Epidermal melanocyte (primary cell): Measurements from ENCODE around the gene DIABLO.
"Not testable (repeated sequence)": the region's sequence is repeated elsewhere in the genome, so short reads cannot be mapped to it uniquely, and the experiment has no call there.

Experiments
- DNase-seq: peaks from one replicate; pipeline ENCODE4 v3.0.0; 2011; ENCODE audit warnings: low spot score; ENCODE audit not compliant: insufficient read length

Gene DIABLO

DNA sequence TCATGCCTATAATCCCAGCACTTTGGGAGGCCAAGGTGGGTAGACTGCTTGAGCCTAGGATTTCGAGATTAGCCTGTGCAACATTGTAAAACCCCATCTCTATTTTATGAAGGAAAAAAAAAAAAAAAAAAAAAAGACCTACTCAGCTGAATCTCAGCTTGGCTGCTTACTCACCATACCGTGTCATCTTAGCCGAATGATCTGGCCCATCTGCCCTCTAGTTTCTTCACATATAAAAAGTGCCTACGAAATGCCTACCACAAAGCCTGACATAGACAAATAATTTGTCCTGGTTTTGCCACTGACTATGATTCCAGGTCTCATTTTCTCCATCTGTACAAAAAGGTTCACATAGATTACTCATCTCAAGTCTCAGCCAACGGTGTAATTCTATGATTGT lies 10.1 kb downstream of the DIABLO start:
- DNase-seq = no peak

DNA sequence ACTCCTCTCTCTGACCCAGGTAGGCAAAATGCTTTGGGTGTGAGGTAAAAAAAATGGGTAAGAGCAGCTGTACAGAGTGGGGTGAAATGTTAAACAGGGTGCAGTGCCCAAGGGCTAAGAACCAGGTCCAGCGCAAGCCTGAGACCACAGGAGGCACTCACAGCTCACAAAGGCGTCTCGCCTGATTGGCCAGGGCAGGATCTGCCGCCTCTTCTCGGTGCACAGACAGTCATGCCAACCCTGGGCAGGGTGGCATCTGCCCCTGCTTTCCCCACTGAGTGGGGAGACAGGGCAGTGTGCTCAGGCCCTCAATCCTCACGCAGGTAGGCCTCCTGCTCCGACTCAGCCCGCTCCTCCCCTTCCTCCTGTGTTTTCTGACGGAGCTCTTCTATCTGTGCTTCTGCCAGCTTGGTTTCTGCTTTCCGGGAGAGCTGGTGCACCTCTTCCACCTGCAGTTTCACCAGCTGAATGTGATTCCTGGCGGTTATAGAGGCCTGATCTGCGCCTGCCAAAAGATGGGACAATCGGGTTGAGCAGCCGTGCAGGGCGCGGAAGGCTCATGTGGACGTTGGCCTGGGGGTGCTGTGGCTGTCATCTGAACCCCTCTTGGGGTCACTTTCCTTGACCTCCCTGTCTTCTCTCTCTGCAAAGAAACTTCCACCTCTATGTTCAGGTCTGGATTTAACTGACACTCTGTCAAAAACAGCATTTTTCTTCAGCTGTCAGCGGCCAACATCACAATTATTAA lies 17.6 kb downstream of the DIABLO start:
- no peak for DNase-seq

DNA sequence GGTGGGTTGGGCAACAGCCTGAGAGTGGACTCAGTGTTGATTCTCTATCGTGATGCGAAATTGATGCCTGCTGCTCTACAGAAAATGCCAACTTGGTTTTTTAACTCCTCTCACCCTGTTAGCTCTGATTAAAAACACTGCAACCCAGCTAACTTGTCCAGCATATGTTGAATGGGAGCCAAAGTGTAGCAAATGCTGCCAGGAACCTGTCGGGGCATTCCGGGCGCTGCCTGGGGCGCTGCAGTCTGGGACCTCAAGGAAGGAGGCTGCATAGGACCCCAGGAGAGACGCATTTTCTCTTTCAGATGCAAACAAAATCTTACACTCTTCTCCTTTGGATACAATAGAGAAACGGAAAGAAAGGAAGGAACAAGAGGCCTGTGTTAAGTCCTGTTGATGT lies 18.5 kb downstream of the DIABLO start:
- DNase-seq = no peak

GRCh38 chr12:122206976-122207375 lies 18.9 kb downstream of the DIABLO start:
- no peak for DNase-seq

- no peak for DNase-seq
These were observed 19.6 kb downstream of the DIABLO start for GRCh38 chr12:122206111-122206881.

DNA sequence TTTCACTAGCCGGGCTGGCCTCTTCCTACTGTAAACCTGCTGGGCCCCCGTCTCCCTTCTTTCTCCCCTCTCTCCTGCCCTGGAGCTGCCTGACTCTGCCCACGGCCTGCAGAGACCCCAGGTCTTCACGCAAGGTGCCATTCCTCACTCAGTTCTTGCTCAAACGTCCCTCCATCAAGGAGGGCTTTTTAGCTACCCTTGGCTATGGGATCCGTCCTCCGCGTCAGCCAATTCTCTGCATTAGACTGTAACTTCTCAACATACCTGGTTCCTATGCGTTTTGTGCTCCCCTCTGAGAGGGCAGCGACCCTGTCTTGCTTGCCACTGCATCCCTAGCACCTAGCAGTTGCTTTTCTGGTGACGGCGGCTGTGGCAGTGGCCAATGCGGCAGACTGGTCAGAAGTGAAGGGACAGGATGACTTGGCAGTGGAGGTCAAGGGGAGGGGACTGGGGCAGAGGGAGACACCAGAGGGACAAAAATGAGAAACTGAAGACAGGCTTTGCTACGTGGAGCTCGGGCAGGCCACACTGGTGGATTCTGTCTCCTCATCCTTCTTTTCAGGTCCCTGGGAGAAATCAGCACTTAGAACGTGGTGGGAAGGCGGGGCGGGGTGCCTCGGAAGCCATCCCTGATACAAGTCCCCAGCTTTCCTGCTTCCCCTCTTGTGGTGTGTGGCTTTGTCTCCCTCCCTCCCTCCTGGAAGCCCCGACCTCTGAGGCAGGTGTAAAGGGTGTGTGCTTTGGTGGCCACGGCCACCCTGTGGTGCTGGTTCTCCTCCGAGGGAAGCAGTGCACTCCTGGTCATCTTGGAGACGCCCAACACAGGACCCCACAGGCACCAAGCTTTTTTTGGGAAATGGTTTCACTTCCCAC lies 20.6 kb downstream of the DIABLO start:
- no peak for DNase-seq

- no peak for DNase-seq
These were observed 21.4 kb downstream of the DIABLO start for GRCh38 chr12:122204167-122205052.

DNA sequence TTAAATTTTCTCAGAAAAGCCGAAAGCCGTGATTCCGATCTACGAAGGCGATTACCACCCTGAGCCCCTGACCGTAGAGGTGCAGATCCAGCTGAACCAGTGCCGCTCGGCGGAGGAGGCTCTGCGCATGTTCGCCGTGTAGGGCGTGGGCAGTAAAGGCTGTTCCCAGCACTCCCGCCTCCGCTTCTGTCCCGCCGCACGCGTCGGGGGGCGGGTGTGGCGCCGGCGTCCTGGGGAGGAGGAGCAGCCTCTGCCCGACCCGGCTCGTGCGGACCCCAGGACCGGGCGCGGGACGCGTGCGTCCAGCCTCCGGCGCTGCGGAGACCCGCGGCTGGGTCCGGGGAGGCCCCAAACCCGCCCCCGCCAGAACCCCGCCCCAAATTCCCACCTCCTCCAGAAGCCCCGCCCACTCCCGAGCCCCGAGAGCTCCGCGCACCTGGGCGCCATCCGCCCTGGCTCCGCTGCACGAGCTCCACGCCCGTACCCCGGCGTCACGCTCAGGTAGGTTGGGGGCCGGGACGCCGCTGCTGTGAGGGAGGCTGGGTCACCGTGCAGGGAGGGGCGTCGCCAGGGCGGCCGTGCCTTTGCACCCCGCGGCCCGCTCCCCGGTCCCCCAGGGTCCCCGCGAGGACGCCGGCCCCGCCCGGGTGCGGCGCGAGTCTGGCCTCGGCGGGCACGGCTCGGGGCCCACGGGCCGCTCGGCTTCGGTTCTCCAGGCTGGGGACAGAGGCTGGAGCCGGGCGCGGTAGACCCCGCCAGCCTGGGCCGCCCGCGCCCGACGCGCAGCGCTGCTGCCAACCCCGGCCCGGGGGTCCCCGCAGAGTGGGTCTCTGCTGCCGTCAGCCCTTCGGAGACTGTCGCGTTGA lies 22.3 kb downstream of the DIABLO start, which contains the start of gene B3GNT4:
TSS of gene B3GNT4 (plus strand) at position 409 of the 866 bp plus-strand sequence. CDS start 910 bp downstream, outside the sequence.
- no peak for DNase-seq

DNA sequence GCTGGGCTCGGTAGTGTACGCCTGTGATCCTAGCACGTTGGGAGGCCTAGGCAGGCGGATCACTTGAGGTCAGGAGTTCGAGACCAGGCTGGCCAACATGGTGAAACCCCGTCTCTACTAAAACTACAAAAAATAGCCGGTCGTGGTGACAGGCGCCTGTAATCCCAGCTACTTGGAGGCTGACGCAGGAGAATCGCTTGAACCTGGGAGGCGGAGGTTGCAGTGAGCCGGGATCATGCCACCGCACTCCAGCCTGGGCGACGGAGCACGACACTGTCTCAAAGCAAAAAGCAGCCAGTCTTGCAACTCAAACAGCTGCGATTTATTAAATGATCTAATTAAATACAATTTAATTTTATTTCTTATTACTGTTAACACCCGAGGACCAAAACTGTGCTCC lies 23.0 kb downstream of the DIABLO start:
- not testable (repeated sequence) for DNase-seq

DNA sequence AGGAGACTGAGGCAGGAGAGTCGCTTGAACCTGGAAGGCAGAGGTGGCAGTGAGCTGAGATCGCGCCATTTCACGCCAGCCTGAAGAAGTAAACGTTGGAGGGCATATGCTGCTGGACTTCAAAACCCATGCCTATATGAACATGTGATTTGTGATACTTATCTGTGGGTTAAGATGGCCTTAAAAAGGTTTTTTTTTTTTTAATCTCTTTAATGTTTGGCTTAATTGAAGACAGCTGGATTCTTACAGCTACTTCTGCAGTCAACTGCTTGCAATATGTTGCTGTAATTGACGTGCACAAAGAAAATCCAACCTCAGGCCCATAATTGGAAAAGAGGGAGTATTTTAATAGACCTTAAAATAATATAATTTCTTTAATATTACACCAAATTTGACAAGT lies 23.8 kb downstream of the DIABLO start:
- no peak for DNase-seq

GRCh38 chr12:122201381-122201780 lies 24.5 kb downstream of the DIABLO start:
- no peak for DNase-seq

DNA sequence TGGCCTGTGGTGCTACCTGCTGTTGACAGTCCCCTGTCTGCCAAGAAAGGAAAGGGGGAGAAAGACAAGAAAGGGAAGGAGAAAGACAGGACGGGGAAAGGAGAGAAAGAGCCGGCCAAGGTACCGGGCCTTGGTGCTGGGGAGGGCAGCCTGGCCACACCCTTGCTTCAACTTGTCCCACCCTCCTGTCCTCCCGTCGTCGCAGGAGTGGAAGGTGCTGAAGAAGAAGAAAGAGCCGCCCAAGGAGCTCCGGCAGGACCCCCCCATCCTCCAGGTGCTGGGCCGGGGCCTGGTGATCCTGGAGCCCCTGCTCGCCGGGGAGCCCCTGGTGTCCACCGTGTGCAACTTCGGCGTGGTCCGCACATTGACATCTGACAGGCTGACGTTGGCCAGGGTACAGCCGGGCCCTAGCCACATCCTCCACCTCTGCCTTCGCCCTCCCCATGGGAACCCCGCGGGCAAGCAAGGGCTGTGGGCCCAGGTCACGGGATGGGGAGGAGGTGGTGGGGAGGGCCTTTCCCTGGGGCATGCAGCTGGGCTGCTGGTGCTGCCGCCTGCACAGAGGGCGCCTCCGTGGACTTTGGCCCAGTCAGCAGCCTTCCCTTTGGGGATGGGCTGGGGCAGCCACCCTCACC lies 25.2 kb downstream of the DIABLO start:
- DNase-seq = no peak

DNA sequence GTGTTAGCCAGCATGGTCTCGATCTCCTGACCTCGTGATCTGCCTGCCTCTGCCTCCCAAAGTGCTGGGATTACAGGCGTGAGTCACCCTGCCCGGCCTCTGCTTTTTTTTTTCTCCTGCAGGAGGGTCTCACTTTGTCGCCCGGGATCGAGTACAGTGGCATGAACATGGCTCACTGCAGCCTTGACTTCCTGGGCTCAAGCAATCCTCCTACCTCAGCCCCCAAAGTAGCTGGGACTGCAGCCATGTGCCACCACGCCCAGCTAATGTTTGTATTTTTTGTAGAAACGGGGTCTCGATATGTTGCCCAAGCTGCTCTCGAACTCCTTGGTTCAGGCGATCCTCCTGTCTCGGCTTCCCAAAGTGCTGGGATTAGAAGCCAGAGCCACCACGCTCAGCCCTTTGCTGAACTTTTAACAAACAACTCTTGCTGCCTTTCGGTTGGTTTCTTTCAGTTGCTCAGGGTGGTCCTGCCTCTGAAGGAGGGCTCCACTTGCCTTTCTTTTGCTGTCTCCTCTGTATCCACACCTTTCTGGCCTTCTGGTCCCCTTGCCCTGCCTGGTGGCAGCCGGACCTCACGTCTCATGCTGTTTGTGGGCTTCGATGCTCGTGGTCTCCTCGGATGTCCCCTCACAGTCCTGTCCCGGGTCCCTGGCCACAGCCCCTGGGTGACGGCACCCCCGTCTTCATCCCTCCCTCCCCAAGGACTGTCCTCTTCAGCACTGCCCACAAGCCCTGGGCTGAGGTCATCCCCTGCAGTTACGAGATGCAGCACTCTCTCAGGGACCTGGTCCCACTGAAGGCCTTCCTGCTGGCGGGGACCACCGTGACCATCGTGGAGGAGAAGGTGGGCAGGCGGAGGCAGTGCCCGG lies 26.1 kb downstream of the DIABLO start:
- no peak for DNase-seq

DNA sequence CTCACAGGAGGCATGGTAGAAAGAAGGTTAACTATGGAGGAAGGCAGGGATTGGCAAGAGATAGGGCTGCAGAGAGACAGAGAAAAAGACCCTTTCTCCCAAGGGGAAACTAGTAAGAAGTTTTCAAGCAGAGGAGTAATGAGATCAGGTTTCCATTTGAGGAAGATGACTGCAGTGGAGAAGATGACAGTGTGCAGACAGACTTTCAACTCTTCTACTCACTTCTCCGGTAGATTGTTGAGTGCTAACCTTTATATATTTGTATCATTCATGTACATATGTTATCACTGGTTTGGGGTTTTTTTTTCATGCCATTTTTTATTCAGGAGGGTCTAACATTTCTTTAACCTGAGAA lies 28.3 kb downstream of the DIABLO start:
- no peak for DNase-seq

GRCh38 chr12:122195405-122195804 lies 30.4 kb downstream of the DIABLO start:
- no peak for DNase-seq

GRCh38 chr12:122194804-122195203 lies 31.0 kb downstream of the DIABLO start:
- DNase-seq = no peak

DNA sequence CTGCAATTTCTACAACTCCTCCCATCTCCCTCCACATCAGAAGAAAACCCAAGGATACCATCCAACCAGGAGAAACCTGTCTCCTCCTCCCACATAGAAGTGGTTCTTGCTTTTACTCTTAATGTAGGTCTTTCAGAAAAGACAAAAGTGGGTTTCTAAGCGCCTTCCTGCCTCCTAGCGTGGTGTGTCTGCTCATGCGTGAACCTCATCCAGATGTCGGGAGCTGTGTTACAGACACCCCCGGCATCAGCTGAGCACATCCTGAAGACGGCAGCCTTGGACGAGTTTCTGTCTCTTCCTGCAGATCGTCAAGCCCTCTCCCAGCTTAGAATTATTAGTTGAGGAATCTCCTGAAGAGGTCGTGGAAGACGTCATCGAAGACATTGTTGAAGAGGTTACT lies 33.4 kb downstream of the DIABLO start:
- DNase-seq = no peak
